Dermis lymphatic vessel endothelial cell (primary cell): ENCODE measurements around the gene ABCB11. TPM values are rescaled to one million over a fixed set of nuclear protein-coding genes. Genes with fewer than 3 reads are reported as not detected.

Experiments used
- total RNA-seq: library from RNA; depleted of rRNA; stranded (reverse); fragments of >200 nt; gene quantifications from 2 replicates; pipeline ENCODE4 v1.2.1, GENCODE V29; 2014

The ABCB11 gene
- not detected in 2 replicates for total RNA-seq

GRCh38 chr2:169031202-169031601 is at the start of gene ABCB11:
Gene ABCB11 (minus strand): TSS chr2:169031324. CDS start chr2:169018125, 13,199 bp downstream.

GRCh38 chr2:169069341-169069740 is 38.2 kb upstream of the ABCB11 start, which contains the start of gene DHRS9:
Gene DHRS9 (plus strand): TSS chr2:169069563. CDS start chr2:169081582, 12,019 bp downstream.

GRCh38 chr2:168901003-168901402 is 130.1 kb downstream of the ABCB11 start, which contains the start of gene G6PC2:
Gene G6PC2 (plus strand): TSS chr2:168901291. CDS start chr2:168901332, 41 bp downstream.

GRCh38 chr2:168890006-168890782 is 140.9 kb downstream of the ABCB11 start, which contains the start of gene SPC25:
Gene SPC25 (minus strand): TSS chr2:168890430. CDS start chr2:168889519, 911 bp downstream.

Other genes starting within 250 kb of the ABCB11 start
- 0.09 and 0.22 TPM in 2 replicates for gene NOSTRIN, start 228.7 kb downstream of the ABCB11 start, total RNA-seq
- gene SPC25, start 140.9 kb downstream of the ABCB11 start, total RNA-seq: 0.76 and 1.4 TPM in 2 replicates
- not detected in 2 replicates for gene G6PC2, start 130.0 kb downstream of the ABCB11 start, total RNA-seq
- gene DHRS9, start 38.2 kb upstream of the ABCB11 start, total RNA-seq: not detected in 2 replicates